Measurements from ENCODE around the gene UBASH3A. TPM values are rescaled to one million over a fixed set of nuclear protein-coding genes. Genes with fewer than 3 reads are reported as not detected.
A peak's percentile ranks its signal among the peaks of the same experiment; 100 is the strongest.

Gene UBASH3A, protein sequence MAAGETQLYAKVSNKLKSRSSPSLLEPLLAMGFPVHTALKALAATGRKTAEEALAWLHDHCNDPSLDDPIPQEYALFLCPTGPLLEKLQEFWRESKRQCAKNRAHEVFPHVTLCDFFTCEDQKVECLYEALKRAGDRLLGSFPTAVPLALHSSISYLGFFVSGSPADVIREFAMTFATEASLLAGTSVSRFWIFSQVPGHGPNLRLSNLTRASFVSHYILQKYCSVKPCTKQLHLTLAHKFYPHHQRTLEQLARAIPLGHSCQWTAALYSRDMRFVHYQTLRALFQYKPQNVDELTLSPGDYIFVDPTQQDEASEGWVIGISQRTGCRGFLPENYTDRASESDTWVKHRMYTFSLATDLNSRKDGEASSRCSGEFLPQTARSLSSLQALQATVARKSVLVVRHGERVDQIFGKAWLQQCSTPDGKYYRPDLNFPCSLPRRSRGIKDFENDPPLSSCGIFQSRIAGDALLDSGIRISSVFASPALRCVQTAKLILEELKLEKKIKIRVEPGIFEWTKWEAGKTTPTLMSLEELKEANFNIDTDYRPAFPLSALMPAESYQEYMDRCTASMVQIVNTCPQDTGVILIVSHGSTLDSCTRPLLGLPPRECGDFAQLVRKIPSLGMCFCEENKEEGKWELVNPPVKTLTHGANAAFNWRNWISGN
- total RNA-seq (2022), result not detected in 2 replicates
- percentile 4 among the genes with signal in this experiment for Bru-seq, nascent RNA
- not detected for BruChase-seq, experiment 1, labeled RNA remaining after a 6-hour chase
- BruChase-seq, experiment 2, labeled RNA remaining after a 2-hour chase, result percentile 2 among the genes with signal in this experiment
- long read RNA-seq, result 0 reads

DNA sequence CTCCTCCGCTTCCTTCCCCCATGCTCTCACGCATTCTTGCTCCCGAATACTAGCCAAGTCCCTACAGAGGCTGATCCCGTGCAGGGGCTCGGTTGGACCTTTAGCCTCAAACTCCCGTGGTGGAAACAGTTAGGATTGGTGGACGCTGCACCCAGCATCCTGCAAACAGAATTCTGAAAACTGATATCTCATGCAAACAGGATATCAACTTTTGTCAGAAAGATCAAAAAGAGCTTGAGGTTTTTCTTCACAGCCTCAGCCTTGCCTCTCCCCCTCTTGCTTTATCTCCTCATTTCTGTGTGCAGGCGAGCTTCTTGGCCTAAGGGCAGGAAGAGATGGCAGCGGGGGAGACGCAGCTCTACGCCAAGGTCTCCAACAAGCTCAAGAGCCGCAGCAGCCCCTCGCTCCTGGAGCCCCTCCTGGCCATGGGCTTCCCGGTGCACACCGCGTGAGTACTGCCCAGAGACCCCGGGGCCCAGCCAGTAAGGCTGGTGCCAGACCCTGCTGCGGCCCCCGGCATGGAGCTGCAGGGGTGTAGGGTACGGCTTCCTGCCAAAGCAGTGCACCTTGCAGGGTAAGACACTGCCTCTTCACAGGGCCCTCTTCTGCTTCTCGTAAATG is at the start of gene UBASH3A:
Gene UBASH3A, plus strand, starts transcription at position 292 of the 621 bp plus-strand sequence. Its CDS starts 44 bp downstream, at position 336.
- DNase-seq, result no peak
- Mint-ChIP-seq H3K4me1 (ENCODE audit: low read depth, unreplicated experiment) (no peaks in the 10 kb centered on the region), H3K27ac (ENCODE audit: unreplicated experiment) (no peak within 1 kb of the TSS), H3K4me3 (ENCODE audit: low read depth, unreplicated experiment) (no peak within 1 kb of the TSS), H3K9me3 (ENCODE audit: low read depth, unreplicated experiment) (peaks cover 6% of the 10 kb centered on the region), H3K27me3 (ENCODE audit: unreplicated experiment) (no peaks in the 10 kb centered on the region), H3K36me3 (ENCODE audit: insufficient read depth, unreplicated experiment) (no peaks in the 10 kb centered on the region)
- CTCF ChIA-PET, result no interaction called here
- TF ChIP-seq CTCF (IDR thresholded peaks at IDR 0.05; ENCODE audit: unreplicated experiment), result no peak
- BruUV-seq (replicated peaks), result no TSS peak
- intact Hi-C loops (cut with micrococcal nuclease; ENCODE audit: unreplicated experiment), result no loop called here

- Mint-ChIP-seq H3K36me3 (ENCODE audit: insufficient read depth, unreplicated experiment) (no peaks in the 10 kb centered on the region), H3K27me3 (ENCODE audit: unreplicated experiment) (peaks cover 17% of the 10 kb centered on the region), H3K9me3 (ENCODE audit: low read depth, unreplicated experiment) (peaks cover 6% of the 10 kb centered on the region), H3K4me3 (ENCODE audit: low read depth, unreplicated experiment) (no peak overlapping the region), H3K27ac (ENCODE audit: unreplicated experiment) (no peak overlapping the region), H3K4me1 (ENCODE audit: low read depth, unreplicated experiment) (peaks cover 12% of the 10 kb centered on the region)
- no peak for TF ChIP-seq CTCF (IDR thresholded peaks at IDR 0.05; ENCODE audit: unreplicated experiment)
- CTCF ChIA-PET, result no interaction called here
- DNase-seq, result no peak
- intact Hi-C loops (cut with micrococcal nuclease; ENCODE audit: unreplicated experiment), result no loop called here
- BruUV-seq (replicated peaks), result no TSS peak
Measured at GRCh38 chr21:42356046-42356445, 47.7 kb upstream of the UBASH3A start.

GRCh38 chr21:42356650-42357049 is 47.1 kb upstream of the UBASH3A start:
- DNase-seq, result no peak
- Mint-ChIP-seq H3K4me1 (ENCODE audit: low read depth, unreplicated experiment) (peaks cover 10% of the 10 kb centered on the region), H3K9me3 (ENCODE audit: low read depth, unreplicated experiment) (peaks cover 6% of the 10 kb centered on the region), H3K27me3 (ENCODE audit: unreplicated experiment) (peaks cover 17% of the 10 kb centered on the region), H3K27ac (ENCODE audit: unreplicated experiment) (no peak overlapping the region), H3K4me3 (ENCODE audit: low read depth, unreplicated experiment) (no peak overlapping the region), H3K36me3 (ENCODE audit: insufficient read depth, unreplicated experiment) (no peaks in the 10 kb centered on the region)
- TF ChIP-seq CTCF (IDR thresholded peaks at IDR 0.05; ENCODE audit: unreplicated experiment), result no peak
- CTCF ChIA-PET, result no interaction called here
- intact Hi-C loops (cut with micrococcal nuclease; ENCODE audit: unreplicated experiment), result no loop called here
- no TSS peak for BruUV-seq (replicated peaks)

GRCh38 chr21:42357307-42357706 is 46.4 kb upstream of the UBASH3A start:
- H3K4me1 Mint-ChIP-seq (ENCODE audit: low read depth, unreplicated experiment), result peaks cover 10% of the 10 kb centered on the region
- no peak for TF ChIP-seq CTCF (IDR thresholded peaks at IDR 0.05; ENCODE audit: unreplicated experiment)
- H3K27ac Mint-ChIP-seq (ENCODE audit: unreplicated experiment), result no peak overlapping the region
- H3K9me3 Mint-ChIP-seq (ENCODE audit: low read depth, unreplicated experiment), result peaks cover 6% of the 10 kb centered on the region
- CTCF ChIA-PET, result no interaction called here
- no TSS peak for BruUV-seq (replicated peaks)
- H3K27me3 Mint-ChIP-seq (ENCODE audit: unreplicated experiment), result peaks cover 17% of the 10 kb centered on the region
- no peak for DNase-seq
- H3K4me3 Mint-ChIP-seq (ENCODE audit: low read depth, unreplicated experiment), result no peak overlapping the region
- intact Hi-C loops (cut with micrococcal nuclease; ENCODE audit: unreplicated experiment), result no loop called here
- no peaks in the 10 kb centered on the region for H3K36me3 Mint-ChIP-seq (ENCODE audit: insufficient read depth, unreplicated experiment)
